SK-N-SH (cell line): Measurements from ENCODE around the gene C2orf42. TPM values are rescaled to one million over a fixed set of nuclear protein-coding genes. Genes with fewer than 3 reads are reported as not detected.
"Not testable (repeated sequence)": the region's sequence is repeated elsewhere in the genome, so short reads cannot be mapped to it uniquely, and the experiment has no call there.

Experiments
- CTCF ChIA-PET: fragments of 300-600, 350-600 bp; formaldehyde crosslinking; extraction: SDS; loops from one replicate; lab custom pipeline; 2021; lab: Yijun Ruan, JAX
- POLR2A ChIA-PET: fragments of 350-600 bp; sonication (Branson Sonifier 250); formaldehyde crosslinking; extraction: SDS; loops from one replicate; lab custom pipeline; 2020; ENCODE audit warnings: antibody characterized with exemption, inconsistent platforms; lab: Yijun Ruan, JAX
- DNase-seq: peaks from one replicate; pipeline ENCODE4 v3.0.0; 2012
- H2AFZ ChIP-seq: fragments of 200-600 bp; sonication (generic); 2 replicates; pipeline ENCODE4 v1.8.1; 2016; ENCODE audit warnings: antibody characterized with exemption, mild to moderate bottlenecking, low read depth
- H3F3A ChIP-seq: fragments of 200-600 bp; sonication (generic); replicated peaks from 2 replicates; pipeline ENCODE3; 2016; ENCODE audit warnings: antibody characterized with exemption, mild to moderate bottlenecking; ENCODE audit not compliant: insufficient read depth
- H3K27ac ChIP-seq, 2 experiments: fragments of 200-500 bp in 1 of 2; fragments of 200-600 bp in 1 of 2; sonication (Bioruptor generic) in 1 of 2; sonication (generic), shearing (Covaris generic) in 1 of 2; 2 replicates each; pipeline versions ENCODE4 v1.5.1 to v1.6.1; 2014 to 2016; ENCODE audit warnings: low read depth in 2 of 2, inconsistent platforms in 1 of 2, low read length in 1 of 2, mild to moderate bottlenecking in 1 of 2, mixed read lengths in 1 of 2
- H3K27me3 ChIP-seq: fragments of 200-600 bp; sonication (generic), shearing (Covaris generic); 2 replicates; pipeline ENCODE4 v1.6.1; 2016; ENCODE audit warnings: mixed run types; ENCODE audit not compliant: insufficient read depth
- H3K36me3 ChIP-seq, 2 experiments: fragments of 200-500 bp in 1 of 2; fragments of 200-600 bp in 1 of 2; sonication (Bioruptor generic) in 1 of 2; sonication (generic) in 1 of 2; replicated peaks in 1 of 2; 2 replicates each; pipeline versions ENCODE3 to v1.5.1; 2014 to 2016; ENCODE audit warnings: low read length in 1 of 2, mild to moderate bottlenecking in 1 of 2; ENCODE audit not compliant: insufficient read depth in 2 of 2, control insufficient read depth in 1 of 2
- H3K4me1 ChIP-seq, 2 experiments: fragments of 200-500 bp in 1 of 2; fragments of 200-600 bp in 1 of 2; sonication (Bioruptor generic) in 1 of 2; sonication (generic), shearing (Covaris generic) in 1 of 2; 2 replicates each; pipeline versions ENCODE4 v1.5.1 to v1.6.1; 2014 to 2016; ENCODE audit warnings: low read depth in 1 of 2, low read length in 1 of 2, mixed run types in 1 of 2; ENCODE audit not compliant: insufficient read depth in 2 of 2, control insufficient read depth in 1 of 2
- H3K4me2 ChIP-seq: fragments of 200-600 bp; sonication (generic), shearing (Covaris generic); 2 replicates; pipeline ENCODE4 v1.6.1; 2017; ENCODE audit warnings: mixed run types
- H3K4me3 ChIP-seq, 2 experiments: fragments of 200-500 bp in 1 of 2; fragments of 200-600 bp in 1 of 2; sonication (Bioruptor generic) in 1 of 2; sonication (generic), shearing (Covaris generic) in 1 of 2; 2 replicates each; pipeline versions ENCODE4 v1.5.1 to v1.8.1; 2014 to 2016; ENCODE audit warnings: low read depth in 2 of 2, inconsistent platforms in 1 of 2, low read length in 1 of 2, mild to moderate bottlenecking in 1 of 2, mixed read lengths in 1 of 2, moderate library complexity in 1 of 2
- H3K79me2 ChIP-seq: fragments of 200-600 bp; sonication (generic); 2 replicates; pipeline ENCODE4 v1.8.1; 2017; ENCODE audit warnings: mild to moderate bottlenecking; ENCODE audit not compliant: insufficient read depth
- H3K9ac ChIP-seq: fragments of 200-600 bp; sonication (generic); 2 replicates; pipeline ENCODE4 v1.6.1; 2017; ENCODE audit warnings: mixed run types
- H3K9me2 ChIP-seq: fragments of 200-600 bp; sonication (generic); 2 replicates; pipeline ENCODE4 v1.6.1; 2017; ENCODE audit warnings: mixed run types
- H3K9me3 ChIP-seq: fragments of 200-600 bp; sonication (generic); 2 replicates; pipeline ENCODE4 v1.6.1; 2017; ENCODE audit warnings: mixed run types, mild to moderate bottlenecking, moderate library complexity
- H4K20me1 ChIP-seq: fragments of 200-600 bp; sonication (generic); 2 replicates; pipeline ENCODE4 v1.6.1; 2017; ENCODE audit warnings: mild to moderate bottlenecking, mixed run types; ENCODE audit not compliant: insufficient read depth
- CHD2 ChIP-seq: fragments of 150-350 bp; IDR thresholded peaks from 2 replicates; pipeline ENCODE4 v1.6.1; 2018; ENCODE audit warnings: low read length; ENCODE audit not compliant: partially characterized antibody
- ELF1 ChIP-seq: IDR thresholded peaks from 2 replicates; pipeline ENCODE4 v1.4.0; 2012
- NRF1 ChIP-seq: IDR thresholded peaks from 2 replicates; pipeline ENCODE4 v1.6.1; 2012; ENCODE audit warnings: low read depth, mild to moderate bottlenecking, low read length
- POLR2AphosphoS5 ChIP-seq: IDR thresholded peaks from 2 replicates; pipeline ENCODE4 v1.6.1; 2012; ENCODE audit warnings: low read depth, low read length
- RCOR1 ChIP-seq: fragments of 150-350 bp; IDR thresholded peaks from 2 replicates; pipeline ENCODE4 v1.6.1; 2017; ENCODE audit warnings: antibody characterized with exemption, low read length
- SIN3A ChIP-seq: IDR thresholded peaks from 2 replicates; pipeline ENCODE4 v1.6.1; 2012; ENCODE audit warnings: low read depth, mild to moderate bottlenecking, low read length, moderate library complexity, borderline replicate concordance
- SMC3 ChIP-seq: IDR thresholded peaks from 2 replicates; pipeline ENCODE4 v1.6.1; 2012; ENCODE audit warnings: low read depth, low read length, improper control_type of control experiment
- TAF1 ChIP-seq: IDR thresholded peaks from 2 replicates; pipeline ENCODE4 v1.6.1; 2012; ENCODE audit warnings: low read depth, mild to moderate bottlenecking, low read length, moderate library complexity, borderline replicate concordance
- YY1 ChIP-seq: IDR thresholded peaks from 2 replicates; pipeline ENCODE4 v1.4.0; 2012; ENCODE audit warnings: low read depth, mild to moderate bottlenecking
- WGBS: methylation state at CpG from one replicate; pipeline ENCODE4 v1.1.6; 2017; ENCODE audit warnings: low lambda C conversion rate; 5-methylcytosine and 5-hydroxymethylcytosine counted together
- polyA plus RNA-seq, 3 experiments: library from polyadenylated mRNA; depleted of rRNA; stranded (reverse); fragments of >200 nt; gene quantifications; 2 replicates each; pipeline ENCODE4 v1.2.3, GENCODE V29; 2012
- TF ChIP-seq, protein P1 (sequence below): fragments of 200-600 bp; sonication (generic); IDR thresholded peaks from 2 replicates; pipeline ENCODE4 v1.6.1; 2017; ENCODE audit warnings: antibody characterized with exemption, mild to moderate bottlenecking, moderate library complexity
- TF ChIP-seq, protein P2 (sequence below): IDR thresholded peaks from 2 replicates; pipeline ENCODE4 v1.4.0; 2012; ENCODE audit warnings: low read depth, borderline replicate concordance
- TF ChIP-seq, protein P3 (sequence below): IDR thresholded peaks from 2 replicates; pipeline ENCODE4; 2012
- TF ChIP-seq, protein P4 (sequence below): fragments of 150-350 bp; IDR thresholded peaks from 2 replicates; pipeline ENCODE4 v1.6.1; 2017; ENCODE audit warnings: antibody characterized with exemption, low read length, low read depth, borderline replicate concordance
- TF ChIP-seq, protein P5 (sequence below): IDR thresholded peaks from 2 replicates; pipeline ENCODE4 v1.4.0; 2012; ENCODE audit warnings: low read depth, borderline replicate concordance

C2orf42 gene
- polyA plus RNA-seq, 1 of the 3 experiments (the other 2 are of a cell fraction), result 5.1 TPM

DNA sequence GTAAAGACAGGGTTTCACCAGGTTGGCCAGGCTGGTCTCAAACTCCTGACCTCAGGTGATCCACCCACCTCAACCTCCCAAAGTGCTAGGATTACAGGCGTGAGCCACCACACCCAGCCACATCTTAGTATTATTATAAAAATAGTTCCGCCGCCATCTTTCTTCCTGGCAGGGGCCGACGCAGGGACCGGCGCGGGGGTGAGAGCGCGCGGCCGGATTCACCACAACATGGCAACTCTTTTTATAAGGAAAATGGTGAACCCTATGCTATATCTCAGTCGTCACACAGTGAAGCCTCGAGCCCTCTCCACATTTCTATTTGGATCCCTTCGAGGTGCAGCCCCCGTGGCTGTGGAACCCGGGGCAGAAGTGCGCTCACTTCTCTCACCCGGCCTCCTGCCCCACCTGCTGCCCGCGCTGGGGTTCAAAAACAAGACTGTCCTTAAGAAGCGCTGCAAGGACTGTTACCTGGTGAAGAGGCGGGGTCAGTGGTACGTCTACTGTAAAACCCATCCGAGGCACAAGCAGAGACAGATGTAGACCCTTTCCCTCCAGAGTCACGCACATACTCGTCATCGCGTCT, 88.4 kb downstream of the C2orf42 start:
- H2AFZ ChIP-seq, H3K9me3 ChIP-seq, H3K36me3 ChIP-seq, H3K27me3 ChIP-seq, CTCF ChIA-PET, H3K4me1 ChIP-seq, H3F3A ChIP-seq, DNase-seq, H3K4me2 ChIP-seq, H3K27ac ChIP-seq, H3K79me2 ChIP-seq, H3K9ac ChIP-seq, H4K20me1 ChIP-seq, H3K9me2 ChIP-seq, H3K4me3 ChIP-seq: not testable (repeated sequence)
- POLR2A ChIA-PET, result interaction anchor here (0.7 kb wide), 1 partner anchor 23 kb away, joined by 3 read pairs; no protein-coding TSS in a partner anchor
- WGBS, result 97% methylated on average over 29 of the region's 29 CpGs

DNA sequence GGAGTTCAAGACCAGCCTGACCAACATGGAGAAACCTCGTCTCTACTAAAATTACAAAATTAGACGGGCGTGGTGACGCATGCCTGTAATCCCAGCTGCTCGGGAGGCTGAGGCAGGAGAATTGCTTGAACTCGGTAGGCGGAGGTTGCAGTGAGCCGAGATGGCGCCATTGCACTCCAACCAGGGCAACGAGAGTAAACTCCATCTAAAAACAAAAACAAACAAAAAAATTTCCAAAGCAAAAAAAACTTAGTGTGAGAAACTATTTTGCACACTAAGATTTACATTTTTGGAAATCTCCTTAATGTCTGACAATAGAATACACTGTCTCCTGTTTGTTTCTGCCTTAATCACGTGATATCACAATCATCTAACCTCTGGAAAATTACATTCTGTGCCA, 89.1 kb downstream of the C2orf42 start:
- H3K9ac ChIP-seq, H3K4me3 ChIP-seq, CTCF ChIA-PET, H3K27me3 ChIP-seq, H3K79me2 ChIP-seq, DNase-seq, H3K9me3 ChIP-seq, H3K4me1 ChIP-seq, H2AFZ ChIP-seq, H3K9me2 ChIP-seq, H3F3A ChIP-seq, H3K36me3 ChIP-seq, H3K27ac ChIP-seq, H3K4me2 ChIP-seq, H4K20me1 ChIP-seq: not testable (repeated sequence)
- POLR2A ChIA-PET, result interaction anchor here (0.7 to 1.2 kb wide), 2 partner anchors 13 to 24 kb away, joined by 3 read pairs; no protein-coding TSS in a partner anchor
- WGBS, result 96% methylated on average over 11 of the region's 11 CpGs

DNA sequence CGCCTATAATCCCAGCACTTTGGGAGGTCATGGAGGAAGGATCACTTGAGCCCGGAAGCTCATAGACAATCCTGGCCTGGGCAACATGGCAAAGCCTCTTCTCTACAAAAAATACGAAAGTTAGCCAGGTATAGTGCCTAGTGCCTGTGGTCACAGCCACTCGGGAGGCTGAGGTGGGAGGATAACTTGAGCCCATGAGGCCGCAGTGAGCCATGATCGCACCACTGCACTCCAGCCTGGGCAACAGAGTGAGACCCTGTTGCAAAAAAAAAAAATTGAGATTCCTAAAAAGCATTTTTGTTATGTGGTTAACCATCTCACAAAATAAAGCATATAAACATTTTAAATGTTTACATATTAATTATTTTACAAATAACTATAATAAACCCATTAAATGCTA, 89.6 kb downstream of the C2orf42 start:
- Histone ChIP-seq H4K20me1 (no peaks in the 10 kb centered on the region), H3K79me2 (no peaks in the 10 kb centered on the region), H3K9me2 (no peaks in the 10 kb centered on the region), H3K27ac (no peak overlapping the region), H3K9me3 (no peaks in the 10 kb centered on the region), H3K27me3 (no peaks in the 10 kb centered on the region), H3K4me3 (no peak overlapping the region), H3K9ac (no peak overlapping the region), H3F3A (peaks cover 4% of the 10 kb centered on the region), H3K4me2 (no peak overlapping the region), H2AFZ (no peak overlapping the region), H3K36me3 (no peaks in the 10 kb centered on the region), H3K4me1 (0 out of 4 replicates have a peak, but pooled peaks cover 0 to 6% of the 10 kb centered on the region in 2 experiments)
- WGBS, result 92% methylated on average over 6 of the region's 6 CpGs
- CTCF ChIA-PET, result no interaction called here
- TF ChIP-seq ELF1, result no peak
- TF ChIP-seq, protein P1, sequence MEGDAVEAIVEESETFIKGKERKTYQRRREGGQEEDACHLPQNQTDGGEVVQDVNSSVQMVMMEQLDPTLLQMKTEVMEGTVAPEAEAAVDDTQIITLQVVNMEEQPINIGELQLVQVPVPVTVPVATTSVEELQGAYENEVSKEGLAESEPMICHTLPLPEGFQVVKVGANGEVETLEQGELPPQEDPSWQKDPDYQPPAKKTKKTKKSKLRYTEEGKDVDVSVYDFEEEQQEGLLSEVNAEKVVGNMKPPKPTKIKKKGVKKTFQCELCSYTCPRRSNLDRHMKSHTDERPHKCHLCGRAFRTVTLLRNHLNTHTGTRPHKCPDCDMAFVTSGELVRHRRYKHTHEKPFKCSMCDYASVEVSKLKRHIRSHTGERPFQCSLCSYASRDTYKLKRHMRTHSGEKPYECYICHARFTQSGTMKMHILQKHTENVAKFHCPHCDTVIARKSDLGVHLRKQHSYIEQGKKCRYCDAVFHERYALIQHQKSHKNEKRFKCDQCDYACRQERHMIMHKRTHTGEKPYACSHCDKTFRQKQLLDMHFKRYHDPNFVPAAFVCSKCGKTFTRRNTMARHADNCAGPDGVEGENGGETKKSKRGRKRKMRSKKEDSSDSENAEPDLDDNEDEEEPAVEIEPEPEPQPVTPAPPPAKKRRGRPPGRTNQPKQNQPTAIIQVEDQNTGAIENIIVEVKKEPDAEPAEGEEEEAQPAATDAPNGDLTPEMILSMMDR, result no peak
- no peak for TF ChIP-seq TAF1
- no peak for TF ChIP-seq RCOR1
- no peak for TF ChIP-seq SMC3
- no peak for TF ChIP-seq SIN3A
- TF ChIP-seq, protein P2, sequence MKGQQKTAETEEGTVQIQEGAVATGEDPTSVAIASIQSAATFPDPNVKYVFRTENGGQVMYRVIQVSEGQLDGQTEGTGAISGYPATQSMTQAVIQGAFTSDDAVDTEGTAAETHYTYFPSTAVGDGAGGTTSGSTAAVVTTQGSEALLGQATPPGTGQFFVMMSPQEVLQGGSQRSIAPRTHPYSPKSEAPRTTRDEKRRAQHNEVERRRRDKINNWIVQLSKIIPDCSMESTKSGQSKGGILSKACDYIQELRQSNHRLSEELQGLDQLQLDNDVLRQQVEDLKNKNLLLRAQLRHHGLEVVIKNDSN, result no peak
- no peak for TF ChIP-seq YY1
- TF ChIP-seq CHD2, result no peak
- no peak for TF ChIP-seq NRF1
- TF ChIP-seq, protein P3, sequence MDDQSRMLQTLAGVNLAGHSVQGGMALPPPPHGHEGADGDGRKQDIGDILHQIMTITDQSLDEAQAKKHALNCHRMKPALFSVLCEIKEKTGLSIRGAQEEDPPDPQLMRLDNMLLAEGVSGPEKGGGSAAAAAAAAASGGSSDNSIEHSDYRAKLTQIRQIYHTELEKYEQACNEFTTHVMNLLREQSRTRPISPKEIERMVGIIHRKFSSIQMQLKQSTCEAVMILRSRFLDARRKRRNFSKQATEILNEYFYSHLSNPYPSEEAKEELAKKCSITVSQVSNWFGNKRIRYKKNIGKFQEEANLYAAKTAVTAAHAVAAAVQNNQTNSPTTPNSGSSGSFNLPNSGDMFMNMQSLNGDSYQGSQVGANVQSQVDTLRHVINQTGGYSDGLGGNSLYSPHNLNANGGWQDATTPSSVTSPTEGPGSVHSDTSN, result no peak
- TF ChIP-seq POLR2AphosphoS5, result no peak
- TF ChIP-seq, protein P4, sequence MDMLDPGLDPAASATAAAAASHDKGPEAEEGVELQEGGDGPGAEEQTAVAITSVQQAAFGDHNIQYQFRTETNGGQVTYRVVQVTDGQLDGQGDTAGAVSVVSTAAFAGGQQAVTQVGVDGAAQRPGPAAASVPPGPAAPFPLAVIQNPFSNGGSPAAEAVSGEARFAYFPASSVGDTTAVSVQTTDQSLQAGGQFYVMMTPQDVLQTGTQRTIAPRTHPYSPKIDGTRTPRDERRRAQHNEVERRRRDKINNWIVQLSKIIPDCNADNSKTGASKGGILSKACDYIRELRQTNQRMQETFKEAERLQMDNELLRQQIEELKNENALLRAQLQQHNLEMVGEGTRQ, result no peak
- TF ChIP-seq, protein P5, sequence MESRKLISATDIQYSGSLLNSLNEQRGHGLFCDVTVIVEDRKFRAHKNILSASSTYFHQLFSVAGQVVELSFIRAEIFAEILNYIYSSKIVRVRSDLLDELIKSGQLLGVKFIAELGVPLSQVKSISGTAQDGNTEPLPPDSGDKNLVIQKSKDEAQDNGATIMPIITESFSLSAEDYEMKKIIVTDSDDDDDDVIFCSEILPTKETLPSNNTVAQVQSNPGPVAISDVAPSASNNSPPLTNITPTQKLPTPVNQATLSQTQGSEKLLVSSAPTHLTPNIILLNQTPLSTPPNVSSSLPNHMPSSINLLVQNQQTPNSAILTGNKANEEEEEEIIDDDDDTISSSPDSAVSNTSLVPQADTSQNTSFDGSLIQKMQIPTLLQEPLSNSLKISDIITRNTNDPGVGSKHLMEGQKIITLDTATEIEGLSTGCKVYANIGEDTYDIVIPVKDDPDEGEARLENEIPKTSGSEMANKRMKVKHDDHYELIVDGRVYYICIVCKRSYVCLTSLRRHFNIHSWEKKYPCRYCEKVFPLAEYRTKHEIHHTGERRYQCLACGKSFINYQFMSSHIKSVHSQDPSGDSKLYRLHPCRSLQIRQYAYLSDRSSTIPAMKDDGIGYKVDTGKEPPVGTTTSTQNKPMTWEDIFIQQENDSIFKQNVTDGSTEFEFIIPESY, result no peak
- POLR2A ChIA-PET, result interaction anchor here (1.2 kb wide), 1 partner anchor 13 kb away, joined by 3 read pairs; no protein-coding TSS in a partner anchor
- no peak for DNase-seq
